H9 (cell line): ENCODE data around the gene SAFB. TPM values are rescaled to one million over a fixed set of nuclear protein-coding genes. Genes with fewer than 3 reads are reported as not detected.

Experiments used
- DNase-seq: peaks from one replicate; pipeline ENCODE4 v3.0.0-alpha.2; 2017
- H2AFZ ChIP-seq: one replicate; pipeline ENCODE4 v1.6.1; 2013; ENCODE audit warnings: mild to moderate bottlenecking, low read length, control low read depth, moderate library complexity
- H2AK5ac ChIP-seq: 2 replicates; pipeline ENCODE4 v1.6.1; 2013; ENCODE audit warnings: low read length, control low read depth, mixed read lengths; ENCODE audit not compliant: insufficient read length
- H2BK120ac ChIP-seq: one replicate; pipeline ENCODE4 v1.6.1; 2013; ENCODE audit warnings: low read depth, mild to moderate bottlenecking, low read length, control low read depth, inconsistent platforms; ENCODE audit not compliant: poor library complexity, severe bottlenecking
- H2BK12ac ChIP-seq: 2 replicates; pipeline ENCODE4 v1.6.1; 2013; ENCODE audit warnings: low read length, control low read depth, mixed read lengths, low read depth; ENCODE audit not compliant: insufficient read length
- H2BK15ac ChIP-seq: 2 replicates; pipeline ENCODE4 v1.6.1; 2013; ENCODE audit warnings: low read depth, low read length, control low read depth
- H2BK20ac ChIP-seq: one replicate; pipeline ENCODE4 v1.6.1; 2013; ENCODE audit warnings: low read depth, mild to moderate bottlenecking, low read length, control low read depth, inconsistent platforms; ENCODE audit not compliant: poor library complexity, severe bottlenecking
- H2BK5ac ChIP-seq: 2 replicates; pipeline ENCODE4 v1.6.1; 2013; ENCODE audit warnings: low read length, control low read depth, mixed read lengths; ENCODE audit not compliant: insufficient read length
- H3K14ac ChIP-seq: 2 replicates; pipeline ENCODE4 v1.6.1; 2013; ENCODE audit warnings: low read length, control low read depth; ENCODE audit not compliant: insufficient read depth
- H3K18ac ChIP-seq: 2 replicates; pipeline ENCODE4 v1.6.1; 2013; ENCODE audit warnings: low read depth, mild to moderate bottlenecking, mixed read lengths, low read length, control low read depth; ENCODE audit not compliant: insufficient read length
- H3K23ac ChIP-seq: 2 replicates; pipeline ENCODE4 v1.6.1; 2013; ENCODE audit warnings: low read length, control low read depth, mixed read lengths, low read depth; ENCODE audit not compliant: insufficient read length
- H3K23me2 ChIP-seq: 2 replicates; pipeline ENCODE4 v1.6.1; 2013; ENCODE audit warnings: low read depth, mild to moderate bottlenecking, mixed read lengths, low read length, control low read depth; ENCODE audit not compliant: insufficient read length, poor library complexity, severe bottlenecking
- H3K27ac ChIP-seq: 2 replicates; pipeline ENCODE4 v1.5.1; 2013; ENCODE audit warnings: low read length, control low read depth, mixed read lengths, low read depth; ENCODE audit not compliant: insufficient read length
- H3K27me3 ChIP-seq: 2 replicates; pipeline ENCODE4 v1.6.1; 2013; ENCODE audit warnings: low read length, control low read depth, inconsistent platforms; ENCODE audit not compliant: insufficient read depth
- H3K4ac ChIP-seq: 2 replicates; pipeline ENCODE4 v1.6.1; 2013; ENCODE audit warnings: low read depth, mild to moderate bottlenecking, control low read depth, inconsistent platforms, low read length, moderate library complexity
- H3K4me1 ChIP-seq: 2 replicates; pipeline ENCODE4 v1.6.1; 2013; ENCODE audit warnings: low read length, control low read depth, inconsistent platforms; ENCODE audit not compliant: insufficient read depth
- H3K4me2 ChIP-seq: 2 replicates; pipeline ENCODE4 v1.6.1; 2013; ENCODE audit warnings: low read length, control low read depth, mixed read lengths; ENCODE audit not compliant: insufficient read length, insufficient read depth
- H3K56ac ChIP-seq: 2 replicates; pipeline ENCODE4 v1.6.1; 2013; ENCODE audit warnings: low read depth, mild to moderate bottlenecking, mixed read lengths, low read length, control low read depth; ENCODE audit not compliant: insufficient read length
- H3K79me1 ChIP-seq: 2 replicates; pipeline ENCODE4 v1.6.1; 2013; ENCODE audit warnings: low read depth, mild to moderate bottlenecking, moderate library complexity, low read length, control low read depth, inconsistent platforms; ENCODE audit not compliant: insufficient read depth, poor library complexity, severe bottlenecking
- H3K79me2 ChIP-seq: 2 replicates; pipeline ENCODE4 v1.6.1; 2013; ENCODE audit warnings: low read length, control low read depth, inconsistent platforms; ENCODE audit not compliant: insufficient read depth
- H3K9ac ChIP-seq: 2 replicates; pipeline ENCODE4 v1.6.1; 2013; ENCODE audit warnings: low read length, control low read depth, mixed read lengths; ENCODE audit not compliant: insufficient read length; ENCODE audit errors: extremely low read depth
- H3K9me3 ChIP-seq: one replicate; pipeline ENCODE4 v1.6.1; 2013; ENCODE audit warnings: low read depth, low read length, inconsistent platforms; ENCODE audit not compliant: control insufficient read depth
- H3T11ph ChIP-seq: one replicate; pipeline ENCODE4 v1.6.1; 2013; ENCODE audit warnings: mild to moderate bottlenecking, low read length, control low read depth, inconsistent platforms
- H4K20me1 ChIP-seq: one replicate; pipeline ENCODE4 v1.6.1; 2013; ENCODE audit not compliant: control insufficient read depth, insufficient read length, insufficient read depth
- H4K5ac ChIP-seq: 2 replicates; pipeline ENCODE4 v1.6.1; 2013; ENCODE audit warnings: low read depth, mild to moderate bottlenecking, mixed read lengths, low read length, control low read depth; ENCODE audit not compliant: insufficient read length
- H4K8ac ChIP-seq: replicated peaks from 2 replicates; pipeline ENCODE4 v1.6.1; 2013; ENCODE audit warnings: low read length, control low read depth, mixed read lengths, low read depth; ENCODE audit not compliant: insufficient read length
- H4K91ac ChIP-seq: 2 replicates; pipeline ENCODE4 v1.6.1; 2013; ENCODE audit warnings: low read depth, mild to moderate bottlenecking, moderate library complexity, mixed read lengths, low read length, control low read depth; ENCODE audit not compliant: insufficient read length
- H3K27ac Mint-ChIP-seq, 3 experiments: 2 replicates in 2 of 3; 3 replicates in 1 of 3; pipeline ENCODE4 v1.8.0; 2020 to 2021; ENCODE audit warnings: mixed read lengths in 3 of 3, mild to moderate bottlenecking in 1 of 3, moderate library complexity in 1 of 3
- H3K27me3 Mint-ChIP-seq: 2 replicates; pipeline ENCODE4 v1.8.0; 2021; ENCODE audit warnings: low read depth, mild to moderate bottlenecking, moderate library complexity, mixed read lengths
- H3K36me3 Mint-ChIP-seq, 3 experiments: 2 replicates in 2 of 3; 3 replicates in 1 of 3; pipeline ENCODE4 v1.8.0; 2020 to 2021; ENCODE audit warnings: low read depth in 3 of 3, mixed read lengths in 3 of 3; ENCODE audit not compliant: insufficient read depth in 1 of 3
- H3K4me1 Mint-ChIP-seq, 2 experiments: 2 replicates each; pipeline ENCODE4 v1.8.0; 2020; ENCODE audit warnings: mixed read lengths in 2 of 2
- H3K4me3 Mint-ChIP-seq, 2 experiments: 2 replicates in 1 of 2; 3 replicates in 1 of 2; pipeline ENCODE4 v1.8.0; 2020 to 2021; ENCODE audit warnings: mild to moderate bottlenecking in 2 of 2, mixed read lengths in 2 of 2, moderate library complexity in 1 of 2
- H3K9me3 Mint-ChIP-seq, 2 experiments: 2 replicates in 1 of 2; 3 replicates in 1 of 2; pipeline ENCODE4 v1.8.0; 2020; ENCODE audit warnings: mild to moderate bottlenecking in 2 of 2, mixed read lengths in 2 of 2, moderate library complexity in 1 of 2
- WGBS: extraction: QIAGEN DNeasy Blood & Tissue Kit; methylation state at CpG from one replicate; pipeline ENCODE4 v1.1.7; 2013; ENCODE audit warnings: missing lambda C conversion rate, low lambda C conversion rate, mixed read lengths; ENCODE audit not compliant: insufficient read length; ENCODE audit errors: extremely low coverage; 5-methylcytosine and 5-hydroxymethylcytosine counted together
- total RNA-seq: library from RNA; stranded (reverse); gene quantifications from 2 replicates; pipeline ENCODE4 v1.2.1, GENCODE V29; 2021
- TF ChIP-seq, protein P1 (sequence below): fragments of 200-600 bp; sonication (generic); conservative IDR thresholded peaks from 3 replicates; pipeline ENCODE4 v1.8.0; 2021; ENCODE audit warnings: antibody characterized with exemption, mild to moderate bottlenecking

Gene SAFB
- total RNA-seq, 1 experiment from 2014 or later, result 110 TPM

DNA sequence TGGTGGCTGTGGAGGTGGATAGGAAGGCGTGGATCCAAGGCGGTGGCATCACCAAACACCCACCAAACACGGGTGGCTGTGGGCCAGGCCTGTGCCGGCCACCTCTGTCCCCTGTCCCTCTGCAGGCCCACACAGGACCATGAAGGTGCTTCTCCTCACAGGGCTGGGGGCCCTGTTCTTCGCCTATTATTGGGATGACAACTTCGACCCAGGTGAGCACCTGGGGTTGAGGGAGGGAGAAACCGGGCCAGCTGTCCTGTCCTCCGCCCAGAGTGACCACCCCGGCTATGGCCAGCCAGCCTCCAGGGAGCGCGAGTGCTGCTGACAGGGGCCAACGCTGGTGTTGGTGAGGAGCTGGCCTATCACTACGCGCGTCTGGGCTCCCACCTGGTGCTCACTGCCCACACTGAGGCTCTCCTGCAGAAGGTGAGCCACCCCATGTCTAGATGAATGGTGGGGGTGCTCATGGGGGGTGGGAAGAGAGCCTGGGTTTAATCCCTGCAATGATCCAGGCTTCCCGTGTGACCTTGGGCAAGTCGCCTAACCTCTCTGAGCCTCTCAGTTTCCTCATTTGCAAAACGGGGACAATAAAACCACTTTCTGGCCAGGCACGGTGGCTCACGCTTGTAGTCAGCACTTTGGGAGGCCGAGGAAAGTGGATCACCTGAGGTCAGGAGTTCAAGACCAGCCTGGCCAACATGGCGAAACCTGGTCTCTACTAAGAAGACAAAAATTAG, 62.0 kb downstream of the SAFB start:
- Mint-ChIP-seq H3K27me3 (peaks cover 13% of the 10 kb centered on the region), H3K4me3 (peak overlapping the region in 1 of 2 experiments; percentile 5; a peak in 1 of 5 replicates), H3K4me1 (peaks cover 16 to 24% of the 10 kb centered on the region in 2 experiments), H3K36me3 (no peaks in the 10 kb centered on the region; a peak in 2 of 7 replicates), H3K9me3 (peaks cover 0 to 2% of the 10 kb centered on the region in 2 experiments; a peak in 2 of 5 replicates), H3K27ac (no peak overlapping the region)
- Histone ChIP-seq H3K18ac (no peak overlapping the region), H2BK120ac (no peak overlapping the region), H2AFZ (no peak overlapping the region), H3K14ac (no peak overlapping the region), H3K4ac (no peak overlapping the region), H2BK12ac (no peak overlapping the region), H2AK5ac (no peak overlapping the region), H2BK15ac (no peak overlapping the region), H3T11ph (no peak overlapping the region), H2BK20ac (no peak overlapping the region), H3K4me1 (no peaks in the 10 kb centered on the region; the same call in 1 of the 2 replicates), H3K27me3 (no peaks in the 10 kb centered on the region), H4K91ac (no peak overlapping the region), H3K79me1 (no peaks in the 10 kb centered on the region), H3K9me3 (no peaks in the 10 kb centered on the region), H3K9ac (no peak overlapping the region), H4K8ac (no peak overlapping the region), H3K56ac (no peak overlapping the region), H4K5ac (no peak overlapping the region), H3K79me2 (no peaks in the 10 kb centered on the region), H3K23me2 (peaks cover 11% of the 10 kb centered on the region), H3K23ac (no peak overlapping the region), H4K20me1 (no peaks in the 10 kb centered on the region), H3K4me2 (no peak overlapping the region), H2BK5ac (no peak overlapping the region), H3K27ac (no peak overlapping the region)
- TF ChIP-seq, protein P1, sequence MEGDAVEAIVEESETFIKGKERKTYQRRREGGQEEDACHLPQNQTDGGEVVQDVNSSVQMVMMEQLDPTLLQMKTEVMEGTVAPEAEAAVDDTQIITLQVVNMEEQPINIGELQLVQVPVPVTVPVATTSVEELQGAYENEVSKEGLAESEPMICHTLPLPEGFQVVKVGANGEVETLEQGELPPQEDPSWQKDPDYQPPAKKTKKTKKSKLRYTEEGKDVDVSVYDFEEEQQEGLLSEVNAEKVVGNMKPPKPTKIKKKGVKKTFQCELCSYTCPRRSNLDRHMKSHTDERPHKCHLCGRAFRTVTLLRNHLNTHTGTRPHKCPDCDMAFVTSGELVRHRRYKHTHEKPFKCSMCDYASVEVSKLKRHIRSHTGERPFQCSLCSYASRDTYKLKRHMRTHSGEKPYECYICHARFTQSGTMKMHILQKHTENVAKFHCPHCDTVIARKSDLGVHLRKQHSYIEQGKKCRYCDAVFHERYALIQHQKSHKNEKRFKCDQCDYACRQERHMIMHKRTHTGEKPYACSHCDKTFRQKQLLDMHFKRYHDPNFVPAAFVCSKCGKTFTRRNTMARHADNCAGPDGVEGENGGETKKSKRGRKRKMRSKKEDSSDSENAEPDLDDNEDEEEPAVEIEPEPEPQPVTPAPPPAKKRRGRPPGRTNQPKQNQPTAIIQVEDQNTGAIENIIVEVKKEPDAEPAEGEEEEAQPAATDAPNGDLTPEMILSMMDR, result no peak
- WGBS, result no CpG with 5 or more reads among the region's 22 CpGs
- no peak for DNase-seq
